Measurements from ENCODE around the gene BEGAIN.

DNA sequence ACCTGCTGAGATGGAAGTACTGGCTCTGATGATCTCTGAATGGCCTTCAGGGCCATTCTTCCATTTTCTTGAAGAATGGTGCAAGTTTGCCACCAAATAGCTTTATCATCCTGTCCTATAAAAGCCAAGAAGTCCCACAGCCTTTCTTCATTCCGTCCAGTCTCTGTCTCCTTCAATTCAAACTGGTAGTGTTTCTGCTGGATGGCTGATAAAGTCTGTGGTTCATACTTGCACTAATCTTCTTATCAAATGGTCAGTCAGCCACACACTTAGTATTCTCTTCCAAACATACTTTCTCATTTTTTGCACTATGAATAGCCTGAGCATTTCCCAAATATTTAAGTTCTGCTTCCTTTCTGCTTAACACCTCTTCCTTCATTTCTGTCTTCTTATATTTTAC lies 39.4 kb upstream of the BEGAIN start:
- TF ChIP-seq, protein P1, sequence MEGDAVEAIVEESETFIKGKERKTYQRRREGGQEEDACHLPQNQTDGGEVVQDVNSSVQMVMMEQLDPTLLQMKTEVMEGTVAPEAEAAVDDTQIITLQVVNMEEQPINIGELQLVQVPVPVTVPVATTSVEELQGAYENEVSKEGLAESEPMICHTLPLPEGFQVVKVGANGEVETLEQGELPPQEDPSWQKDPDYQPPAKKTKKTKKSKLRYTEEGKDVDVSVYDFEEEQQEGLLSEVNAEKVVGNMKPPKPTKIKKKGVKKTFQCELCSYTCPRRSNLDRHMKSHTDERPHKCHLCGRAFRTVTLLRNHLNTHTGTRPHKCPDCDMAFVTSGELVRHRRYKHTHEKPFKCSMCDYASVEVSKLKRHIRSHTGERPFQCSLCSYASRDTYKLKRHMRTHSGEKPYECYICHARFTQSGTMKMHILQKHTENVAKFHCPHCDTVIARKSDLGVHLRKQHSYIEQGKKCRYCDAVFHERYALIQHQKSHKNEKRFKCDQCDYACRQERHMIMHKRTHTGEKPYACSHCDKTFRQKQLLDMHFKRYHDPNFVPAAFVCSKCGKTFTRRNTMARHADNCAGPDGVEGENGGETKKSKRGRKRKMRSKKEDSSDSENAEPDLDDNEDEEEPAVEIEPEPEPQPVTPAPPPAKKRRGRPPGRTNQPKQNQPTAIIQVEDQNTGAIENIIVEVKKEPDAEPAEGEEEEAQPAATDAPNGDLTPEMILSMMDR (IDR thresholded peaks at IDR 0.05; ENCODE audit: insufficient read depth, low read depth, low read length), result no peak
- TF ChIP-seq EZH2 (IDR thresholded peaks at IDR 0.05; ENCODE audit: insufficient read depth, low read length), result no peak

Measured in astrocyte (in vitro differentiated cells and primary cell).